D721Med (cell line): ENCODE results near the gene ROMO1.
"Not testable (repeated sequence)": the region's sequence is repeated elsewhere in the genome, so short reads cannot be mapped to it uniquely, and the experiment has no call there.

Source experiments
- DNase-seq: peaks from one replicate; pipeline ENCODE4 v3.0.0; 2011; ENCODE audit warnings: low spot score; ENCODE audit not compliant: insufficient read length
- FAIRE-seq: peaks from 2 replicates; lab custom pipeline; 2011; peaks lifted over from hg19 to GRCh38; lab: Jason Lieb, UNC
- CTCF ChIP-seq: IDR thresholded peaks from 2 replicates; pipeline ENCODE4 v1.5.1; 2012; ENCODE audit warnings: mild to moderate bottlenecking, control low read depth; ENCODE audit not compliant: insufficient read depth; ENCODE audit errors: missing control alignments

Gene ROMO1

DNA sequence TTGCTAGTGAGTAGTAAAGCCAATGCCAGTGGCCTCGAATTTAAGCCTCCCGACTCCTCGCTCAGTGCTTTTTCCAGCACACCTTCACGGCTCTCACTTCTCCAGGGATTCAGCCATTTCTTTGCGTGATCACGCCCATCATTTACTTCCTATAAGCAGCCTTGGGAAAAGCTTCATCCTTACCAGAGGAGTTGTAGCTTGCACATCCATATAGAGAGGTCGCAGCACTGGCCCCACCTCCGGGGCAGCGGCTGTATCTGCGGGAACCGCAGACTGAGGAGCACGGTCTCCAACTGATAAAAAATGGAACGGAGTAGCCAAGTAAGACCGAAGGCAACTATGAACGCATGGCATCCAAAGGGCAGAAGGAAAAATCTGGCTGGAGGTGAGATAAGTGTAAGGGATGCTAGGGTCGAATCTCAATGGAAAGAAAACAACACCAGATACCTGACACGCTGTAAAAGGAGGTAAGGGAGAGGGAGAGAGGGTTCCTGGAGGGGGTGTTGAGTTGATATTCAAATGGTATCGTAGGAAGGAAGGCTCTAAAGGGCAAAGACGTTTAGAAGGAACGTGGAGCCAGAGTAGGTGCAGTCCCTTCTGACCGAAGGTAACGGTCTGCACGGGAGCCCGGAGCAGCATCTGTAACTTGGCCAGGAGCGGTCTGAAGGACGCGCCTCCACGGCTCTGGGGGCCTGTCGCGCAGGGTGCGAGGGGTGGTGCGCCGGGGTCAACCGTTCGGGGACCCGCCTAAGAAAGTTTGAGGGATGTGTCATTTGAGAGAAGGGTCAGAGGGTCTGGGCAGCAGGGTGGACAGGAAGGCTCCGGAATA is 693 bp upstream of the ROMO1 start:
- FAIRE-seq: no peak
- DNase-seq: no peak
- TF ChIP-seq CTCF: no peak

GRCh38 chr20:35699957-35700624 is 886 bp downstream of the ROMO1 start:
- DNase-seq (no peak), FAIRE-seq (no peak)
- no peak for TF ChIP-seq CTCF

DNA sequence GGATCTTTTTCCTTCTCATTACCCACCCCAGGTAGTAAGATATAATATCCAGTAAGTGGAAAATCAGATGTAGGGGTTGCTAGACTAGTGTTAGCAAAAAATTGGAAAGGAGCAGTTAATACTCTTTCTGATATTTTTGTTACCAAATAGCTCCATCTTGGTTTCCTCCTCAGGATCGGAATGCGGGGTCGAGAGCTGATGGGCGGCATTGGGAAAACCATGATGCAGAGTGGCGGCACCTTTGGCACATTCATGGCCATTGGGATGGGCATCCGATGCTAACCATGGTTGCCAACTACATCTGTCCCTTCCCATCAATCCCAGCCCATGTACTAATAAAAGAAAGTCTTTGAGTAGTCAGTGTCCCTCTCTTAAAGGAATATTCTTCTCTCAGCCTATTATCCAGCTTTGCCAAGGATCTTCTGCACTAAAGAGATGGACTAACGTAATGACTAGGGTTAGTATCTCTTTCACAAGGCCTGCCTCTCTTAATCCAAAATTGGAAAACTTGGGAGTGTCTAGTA is 1.5 kb downstream of the ROMO1 start:
- no peak for FAIRE-seq
- TF ChIP-seq CTCF: no peak
- no peak for DNase-seq

DNA sequence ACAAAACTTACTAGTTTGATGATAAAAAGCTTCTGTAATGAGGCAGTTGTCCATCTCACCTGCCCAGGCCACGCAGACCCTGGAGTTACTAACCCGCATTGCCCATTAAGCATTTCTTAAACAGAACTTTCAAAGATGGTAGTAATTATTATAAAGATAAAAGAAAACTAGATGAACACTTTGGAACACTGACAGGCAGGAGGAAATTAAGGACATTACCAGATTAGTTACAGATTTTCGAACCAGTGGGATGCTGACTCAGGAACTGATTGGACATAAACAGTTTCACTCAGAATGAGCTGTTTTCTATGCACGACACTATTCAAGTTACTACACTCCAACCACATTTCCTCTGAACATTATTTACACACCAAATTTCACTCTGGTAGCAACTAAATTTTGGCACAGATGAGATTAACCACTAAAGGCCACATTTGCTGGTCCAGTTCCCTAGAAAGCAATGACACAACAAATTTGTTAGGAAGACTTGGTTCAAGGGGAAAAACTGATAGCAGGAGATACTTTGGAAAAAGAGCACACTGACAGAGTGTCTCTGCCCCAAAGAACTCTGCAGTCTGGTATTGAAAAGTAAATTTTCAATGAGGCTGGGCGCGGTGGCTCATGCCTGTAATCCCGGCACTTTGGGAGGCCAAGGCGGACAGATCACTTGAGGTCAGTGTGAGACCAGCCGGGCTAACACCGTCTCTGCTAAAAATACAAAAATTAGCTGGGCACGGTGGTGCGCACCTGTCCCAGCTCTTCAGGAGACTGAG is 3.0 kb downstream of the ROMO1 start:
- no peak for FAIRE-seq
- no peak for TF ChIP-seq CTCF
- DNase-seq: no peak

DNA sequence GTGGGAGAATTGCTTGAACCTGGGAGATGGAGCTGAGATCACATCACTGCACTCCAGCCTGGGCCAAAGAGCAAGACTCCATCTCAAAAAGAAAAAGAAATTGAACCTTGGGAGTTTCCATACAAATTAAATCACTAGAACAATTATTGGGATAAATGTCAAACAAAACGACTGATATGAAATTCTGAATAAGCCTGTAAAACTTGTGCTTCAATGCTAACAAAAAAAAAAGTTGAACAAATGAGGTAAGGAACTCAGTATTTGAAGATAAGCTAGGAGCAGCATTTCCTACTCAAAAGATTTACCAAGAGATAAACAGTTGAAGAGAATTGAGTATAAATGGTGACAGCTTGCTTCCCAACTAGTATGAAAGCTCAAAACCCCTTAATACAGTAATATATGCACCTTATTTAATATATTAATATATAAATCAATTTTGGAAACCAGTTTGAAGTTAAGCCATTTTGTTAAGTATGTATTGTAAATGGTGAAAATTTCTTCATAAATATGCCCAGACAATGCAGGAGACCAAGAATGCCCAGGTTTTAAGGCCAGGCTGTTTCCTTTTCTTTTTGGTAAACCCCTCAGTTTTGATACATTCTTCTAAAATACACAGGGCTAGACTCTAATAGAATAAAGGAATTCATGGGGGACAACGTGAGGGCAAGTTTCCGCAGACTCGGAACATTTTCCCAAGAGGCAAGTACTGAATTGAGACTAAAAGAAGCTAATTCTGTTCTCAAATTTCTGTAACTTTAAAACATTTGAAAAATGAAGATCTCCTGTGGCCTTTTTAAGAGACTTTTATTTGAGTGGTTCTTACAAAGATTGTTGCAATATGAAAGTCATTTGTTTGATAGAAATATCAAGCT is 3.9 kb downstream of the ROMO1 start:
- DNase-seq (no peak), FAIRE-seq (no peak)
- no peak for TF ChIP-seq CTCF

DNA sequence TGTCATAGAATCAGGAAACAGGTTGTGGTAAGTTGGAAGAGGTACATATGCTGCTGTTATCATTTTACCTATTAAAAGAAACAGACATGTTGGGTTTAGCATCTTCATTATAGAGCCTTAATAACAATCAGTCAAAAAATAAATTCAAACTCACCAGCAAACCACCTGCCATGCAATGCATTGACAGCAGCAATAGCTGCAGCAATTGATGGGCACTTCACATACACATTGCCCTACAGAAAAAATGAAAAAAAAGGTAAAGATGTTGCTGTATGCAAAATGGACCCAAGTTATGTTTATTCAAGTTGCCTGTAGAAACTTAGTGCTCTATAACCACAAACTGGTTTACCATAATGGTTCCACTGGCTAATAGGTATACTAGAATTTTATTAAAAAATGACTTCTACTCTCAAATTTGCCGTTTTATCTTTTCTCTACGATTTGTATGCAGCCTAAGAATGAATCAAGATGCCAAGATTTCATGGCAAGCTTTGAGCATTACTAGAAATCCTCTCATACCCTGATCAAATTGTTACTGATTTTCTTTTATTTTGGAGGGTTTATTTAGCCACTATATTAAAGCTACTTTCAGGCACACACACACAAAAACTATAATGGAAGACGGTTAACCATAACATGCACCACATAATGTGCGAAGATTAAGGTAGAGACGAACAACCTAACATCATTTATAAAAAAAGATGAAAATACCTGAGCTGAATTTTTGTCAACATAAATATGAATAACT is 5.5 kb downstream of the ROMO1 start:
- DNase-seq: no peak
- TF ChIP-seq CTCF: no peak
- no peak for FAIRE-seq

GRCh38 chr20:35705894-35706293 is 6.7 kb downstream of the ROMO1 start:
- not testable (repeated sequence) for FAIRE-seq, DNase-seq

DNA sequence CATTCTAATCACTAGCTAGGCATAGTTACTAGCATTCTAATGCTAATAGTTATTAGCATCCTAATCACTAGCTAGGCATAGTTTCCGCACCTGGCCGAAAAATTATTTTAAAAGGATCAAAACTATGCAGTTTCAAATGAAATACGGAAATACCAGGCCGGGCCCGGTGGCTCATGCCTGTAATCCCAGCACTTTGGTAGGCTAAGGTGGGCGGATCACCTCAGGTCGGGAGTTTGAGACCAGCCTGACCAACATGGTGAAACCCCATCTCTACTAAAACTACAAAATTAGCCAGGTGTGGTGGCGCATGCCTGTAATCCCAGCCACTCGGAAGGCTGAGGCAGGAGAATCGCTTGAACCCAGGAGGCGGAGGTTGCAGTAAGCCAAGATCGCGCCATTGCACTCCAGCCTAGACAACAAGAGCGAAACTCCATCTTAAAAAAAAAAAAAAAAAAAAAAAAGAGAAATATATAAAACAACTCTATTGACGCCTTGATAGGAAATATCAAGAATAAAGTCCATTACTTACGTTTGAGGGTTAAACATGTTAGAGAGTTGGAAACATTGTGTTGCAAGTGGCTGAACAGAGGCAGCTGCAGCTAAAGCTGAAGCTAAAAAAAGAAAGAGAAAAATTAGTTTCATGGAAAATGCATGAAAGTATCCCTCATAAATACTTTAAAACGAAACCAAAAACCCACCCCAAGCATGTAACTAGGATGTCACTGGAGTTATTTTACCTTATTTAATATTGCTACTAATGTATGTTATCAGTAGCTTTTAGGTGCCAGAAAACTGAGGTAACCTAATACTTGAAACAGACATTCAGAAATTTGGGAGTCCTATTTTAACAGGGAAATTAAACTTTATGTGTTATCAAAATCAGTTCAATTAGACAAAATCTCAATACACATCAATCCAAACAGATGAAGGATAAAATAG is 7.7 kb downstream of the ROMO1 start:
- not testable (repeated sequence) for FAIRE-seq, DNase-seq
